A549 (cell line): ENCODE results near the gene MRPS9. TPM values are rescaled to one million over a fixed set of nuclear protein-coding genes. Genes with fewer than 3 reads are reported as not detected.
A peak's percentile ranks its signal among the peaks of the same experiment; 100 is the strongest.

Source experiments
- ATAC-seq, 2 experiments: fragments of 200-7000 bp in 1 of 2; fragments of >200 bp in 1 of 2; cut with Nextera tagmentation in 1 of 2; cut with Tn5 transposase in 1 of 2; 3 replicates each; pipeline versions ENCODE4 v1.8.0 to v1.9.1; 2018 to 2020; ENCODE audit warnings: mild to moderate bottlenecking in 1 of 2, moderate library complexity in 1 of 2
- CTCF ChIA-PET: fragments of 300-600 bp; sonication (Branson Sonifier 250); formaldehyde crosslinking; extraction: SDS; loops from one replicate; lab custom pipeline; 2021; ENCODE audit warnings: antibody characterized with exemption, inconsistent platforms; lab: Yijun Ruan, JAX
- POLR2A ChIA-PET: fragments of 350-600 bp; formaldehyde crosslinking; extraction: SDS; loops from one replicate; lab custom pipeline; 2021; ENCODE audit warnings: antibody characterized with exemption, inconsistent platforms; lab: Yijun Ruan, JAX
- DNase-seq, 2 experiments: peaks; one replicate each; pipeline versions ENCODE4 v3.0.0 to v3.0.0-alpha.2; 2011 to 2016; ENCODE audit warnings: low read depth in 1 of 2, low spot score in 1 of 2
- FAIRE-seq: peaks from 2 replicates; lab custom pipeline; 2011; peaks lifted over from hg19 to GRCh38; lab: Jason Lieb, UNC
- H3K27ac ChIP-seq, 2 experiments: fragments of >200 bp; sonication (Bioruptor Twin); formaldehyde crosslinking; 3 replicates each; pipeline ENCODE4 v1.5.1; 2016 to 2017
- H3K4me1 ChIP-seq: fragments of >200 bp; sonication (Bioruptor Twin); formaldehyde crosslinking; 3 replicates; pipeline ENCODE4 v1.6.1; 2016
- H3K4me2 ChIP-seq: fragments of >200 bp; sonication (Bioruptor Twin); formaldehyde crosslinking; 3 replicates; pipeline ENCODE4 v1.6.1; 2016
- H3K4me3 ChIP-seq: fragments of >200 bp; sonication (Bioruptor Twin); formaldehyde crosslinking; 3 replicates; pipeline ENCODE4 v1.5.1; 2016
- H3K9me3 ChIP-seq: fragments of >200 bp; sonication (Bioruptor Twin); formaldehyde crosslinking; 3 replicates; pipeline ENCODE4 v1.6.1; 2016
- BCL3 ChIP-seq: fragments of >200 bp; sonication (Bioruptor Twin); formaldehyde crosslinking; IDR thresholded peaks from 3 replicates; pipeline ENCODE4 v1.6.1; 2016
- CEBPB ChIP-seq, 2 experiments: fragments of >200 bp in 1 of 2; sonication (Bioruptor Twin) in 1 of 2; formaldehyde crosslinking in 1 of 2; IDR thresholded peaks; 2 replicates each; pipeline ENCODE4 v1.6.1; 2012 to 2016
- CHD2 ChIP-seq: fragments of 150-350 bp; IDR thresholded peaks from 2 replicates; pipeline ENCODE4 v1.6.1; 2014; ENCODE audit warnings: low read length; ENCODE audit not compliant: partially characterized antibody
- EHMT2 ChIP-seq: fragments of 200-600 bp; sonication (generic); IDR thresholded peaks from 2 replicates; pipeline ENCODE4 v1.6.1; 2016; ENCODE audit warnings: antibody characterized with exemption, low read depth, mild to moderate bottlenecking, moderate library complexity
- FOSB ChIP-seq: fragments of 250-450 bp; sonication (Bioruptor Pico); IDR thresholded peaks from 2 replicates; pipeline ENCODE4 v1.5.0; 2020; ENCODE audit warnings: mild to moderate bottlenecking, moderate library complexity
- FOSL2 ChIP-seq, 2 experiments: fragments of 450-650 bp in 1 of 2; fragments of >200 bp in 1 of 2; sonication (Bioruptor Twin) in 1 of 2; formaldehyde crosslinking; IDR thresholded peaks; 2 replicates each; pipeline versions ENCODE4 v1.5.0 to v1.6.1; 2016 to 2020; ENCODE audit warnings: mild to moderate bottlenecking in 1 of 2, moderate library complexity in 1 of 2
- HDAC2 ChIP-seq: fragments of 200-600 bp; sonication (generic); IDR thresholded peaks from 2 replicates; pipeline ENCODE4 v1.6.1; 2016
- HES2 ChIP-seq: fragments of >200 bp; sonication (Bioruptor Twin); formaldehyde crosslinking; IDR thresholded peaks from 2 replicates; pipeline ENCODE4 v1.6.1; 2016
- HEYL ChIP-seq: fragments of 250-450 bp; sonication (Bioruptor Pico); IDR thresholded peaks from 2 replicates; pipeline ENCODE4 v1.8.0; 2021; ENCODE audit warnings: mild to moderate bottlenecking, moderate library complexity
- HOXA7 ChIP-seq: fragments of 250-450 bp; sonication (Bioruptor Pico); IDR thresholded peaks from 2 replicates; pipeline ENCODE4 v1.5.0; 2020; ENCODE audit warnings: mild to moderate bottlenecking, moderate library complexity
- HOXB5 ChIP-seq: fragments of 250-450 bp; sonication (Bioruptor Pico); IDR thresholded peaks from 2 replicates; pipeline ENCODE4 v1.5.0; 2020; ENCODE audit warnings: mild to moderate bottlenecking, moderate library complexity
- JUN ChIP-seq, 2 experiments: fragments of >200 bp; sonication (Bioruptor Twin); formaldehyde crosslinking; IDR thresholded peaks; 2 replicates in 1 of 2; 3 replicates in 1 of 2; pipeline ENCODE4 v1.6.1; 2016 to 2017
- KDM5A ChIP-seq: fragments of 200-600 bp; sonication (generic); IDR thresholded peaks from 2 replicates; pipeline ENCODE4 v1.6.1; 2016; ENCODE audit warnings: antibody characterized with exemption, mild to moderate bottlenecking
- MAFK ChIP-seq: fragments of 450-650 bp; IDR thresholded peaks from 2 replicates; pipeline ENCODE4 v1.6.1; 2014; ENCODE audit not compliant: partially characterized antibody
- MAX ChIP-seq: IDR thresholded peaks from 2 replicates; pipeline ENCODE4 v1.6.1; 2012
- MAZ ChIP-seq: fragments of 150-350 bp; IDR thresholded peaks from 2 replicates; pipeline ENCODE4 v1.6.1; 2014; ENCODE audit warnings: antibody characterized with exemption, low read depth, low read length, borderline replicate concordance
- NR3C1 ChIP-seq: fragments of >200 bp; sonication (Bioruptor Twin); formaldehyde crosslinking; IDR thresholded peaks from 3 replicates; pipeline ENCODE4 v1.6.1; 2017
- POLR2AphosphoS2 ChIP-seq: conservative IDR thresholded peaks from 2 replicates; pipeline ENCODE4 v1.6.1; 2012; ENCODE audit warnings: low read length, improper control_type of control experiment, inconsistent platforms
- RAD21 ChIP-seq, 2 experiments: fragments of >200 bp in 1 of 2; sonication (Bioruptor Twin) in 1 of 2; formaldehyde crosslinking in 1 of 2; IDR thresholded peaks in 1 of 2; conservative IDR thresholded peaks in 1 of 2; 2 replicates in 1 of 2; 3 replicates in 1 of 2; pipeline ENCODE4 v1.6.1; 2012 to 2018; ENCODE audit warnings: inconsistent platforms in 1 of 2
- REST ChIP-seq: fragments of 200-600 bp; sonication (generic); IDR thresholded peaks from 2 replicates; pipeline ENCODE4 v1.6.1; 2016; ENCODE audit warnings: antibody characterized with exemption, mild to moderate bottlenecking, moderate library complexity
- RFX5 ChIP-seq: fragments of 450-650 bp; IDR thresholded peaks from 2 replicates; pipeline ENCODE4 v1.7.1; 2014; ENCODE audit warnings: antibody characterized with exemption, mild to moderate bottlenecking, moderate library complexity
- RNF2 ChIP-seq: fragments of 200-600 bp; sonication (generic); IDR thresholded peaks from 2 replicates; pipeline ENCODE4 v1.6.1; 2016; ENCODE audit warnings: low read depth, mild to moderate bottlenecking, antibody characterized with exemption, moderate library complexity, borderline replicate concordance
- SREBF2 ChIP-seq: fragments of 450-650 bp; IDR thresholded peaks from 2 replicates; pipeline ENCODE4 v1.6.1; 2014; ENCODE audit warnings: mild to moderate bottlenecking, moderate library complexity
- TFCP2L1 ChIP-seq: fragments of 250-450 bp; sonication (Bioruptor Pico); IDR thresholded peaks from 2 replicates; pipeline ENCODE4 v1.5.0; 2021; ENCODE audit warnings: mild to moderate bottlenecking
- TP53 ChIP-seq: fragments of 250-450 bp; sonication (Bioruptor Pico); IDR thresholded peaks from 2 replicates; pipeline ENCODE4 v1.5.0; 2021; ENCODE audit warnings: mild to moderate bottlenecking, moderate library complexity
- USF2 ChIP-seq: fragments of 450-650 bp; IDR thresholded peaks from 2 replicates; pipeline ENCODE4 v1.6.1; 2014; ENCODE audit warnings: antibody characterized with exemption
- ZC3H11A ChIP-seq: fragments of 450-650 bp; IDR thresholded peaks from 2 replicates; pipeline ENCODE4 v1.6.1; 2014; ENCODE audit warnings: antibody characterized with exemption, mild to moderate bottlenecking
- ZFP36 ChIP-seq: fragments of 450-650 bp; IDR thresholded peaks from 2 replicates; pipeline ENCODE4 v1.6.1; 2014; ENCODE audit warnings: borderline replicate concordance; ENCODE audit not compliant: partially characterized antibody
- ZSCAN20 ChIP-seq: fragments of 250-450 bp; sonication (Bioruptor Pico); IDR thresholded peaks from 2 replicates; pipeline ENCODE4 v1.8.0; 2022; ENCODE audit warnings: mild to moderate bottlenecking, moderate library complexity
- WGBS: methylation state at CpG from one replicate; pipeline ENCODE4 v1.1.6; 2017; ENCODE audit errors: missing lambda C conversion rate; 5-methylcytosine and 5-hydroxymethylcytosine counted together
- polyA minus RNA-seq: library from RNA; depleted of rRNA, polyadenylated mRNA; stranded (reverse); fragments of >200 nt; gene quantifications from 2 replicates; pipeline ENCODE4 v1.2.3, GENCODE V29; 2011; rRNA and poly(A)+ RNA removed
- polyA plus RNA-seq, 4 experiments: library from polyadenylated mRNA; depleted of rRNA in 3 of 4; stranded (reverse); fragments of >200 nt; fragmentation: RNase III in 1 of 4; extraction: RNeasy Plus Mini Kit Qiagen cat#74134 plus additional on column Dnase treatment in 1 of 4; gene quantifications; 2 replicates in 3 of 4; 3 replicates in 1 of 4; pipeline ENCODE4 v1.2.3, GENCODE V29; 2011 to 2017
- TF ChIP-seq, protein P1 (sequence below): IDR thresholded peaks from 2 replicates; pipeline ENCODE4 v1.6.1; 2012
- TF ChIP-seq, protein P2 (sequence below): fragments of 150-350 bp; IDR thresholded peaks from 2 replicates; pipeline ENCODE4 v1.6.1; 2014; ENCODE audit warnings: low read depth, mild to moderate bottlenecking, low read length

Gene MRPS9
- 30.7 and 54.4 TPM in 2 replicates for polyA plus RNA-seq (2011; rRNA removed)
- polyA plus RNA-seq (2012; cell fraction: cytosol; rRNA removed), result 31.6 and 52.8 TPM in 2 replicates
- polyA plus RNA-seq (2012; cell fraction: nucleus; rRNA removed), result 25.8 and 31.7 TPM in 2 replicates
- polyA plus RNA-seq (2017; fragmentation: RNase III; extraction: RNeasy Plus Mini Kit Qiagen cat#74134 plus additional on column Dnase treatment), result 40.5 to 45.5 TPM (median 42.5 TPM) in 3 replicates
- 23.3 and 24.0 TPM in 2 replicates for polyA minus RNA-seq

DNA sequence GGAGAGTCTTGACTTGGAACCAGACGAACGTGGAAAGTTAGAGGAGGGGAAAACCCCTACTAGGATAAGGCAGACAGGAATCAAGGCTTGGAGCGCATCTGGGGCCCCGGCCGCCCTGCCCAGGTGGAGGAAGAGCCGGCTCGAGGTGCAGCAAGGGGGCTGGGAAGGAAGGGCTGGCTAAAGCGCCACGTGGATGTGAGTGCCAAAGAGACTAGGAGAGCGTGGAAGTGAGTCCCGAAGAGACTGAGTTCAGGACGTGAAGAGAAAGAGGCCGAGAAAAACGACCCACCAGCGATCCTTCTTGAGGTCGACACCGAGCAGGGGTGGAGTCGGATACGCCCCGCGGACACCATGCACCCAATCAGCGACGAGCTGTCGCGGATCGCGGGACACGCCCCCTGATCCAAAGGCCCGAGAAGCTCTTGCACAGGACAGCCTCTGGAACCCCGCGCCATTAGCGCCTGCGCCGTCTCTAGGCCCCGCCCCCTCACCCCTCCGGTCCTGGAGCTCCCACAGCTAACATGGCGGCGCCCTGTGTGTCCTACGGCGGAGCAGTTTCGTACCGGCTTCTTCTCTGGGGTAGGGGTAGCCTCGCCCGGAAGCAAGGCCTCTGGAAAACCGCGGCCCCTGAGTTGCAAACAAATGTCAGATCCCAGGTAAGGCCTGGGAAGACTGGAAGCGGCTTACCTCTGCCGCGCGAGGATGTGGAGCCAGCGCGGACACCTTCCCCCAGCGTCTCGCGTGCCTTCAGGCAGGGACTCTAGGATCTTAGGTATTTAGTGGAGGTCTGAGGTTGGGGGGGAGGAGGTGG lies at the start of gene MRPS9:
Gene MRPS9, plus strand, starts transcription at position 498 of the 811 bp plus-strand sequence. Its CDS starts 24 bp downstream, at position 522.
- Histone ChIP-seq H3K9me3 (no peaks in the 10 kb centered on the region), H3K4me3 (peak within 1 kb of the TSS; percentile 76), H3K4me1 (peaks cover 7% of the 10 kb centered on the region; the same call in 1 of the 3 replicates), H3K4me2 (peak within 1 kb of the TSS; percentile 97), H3K27ac (peak within 1 kb of the TSS; percentile 89 to 92)
- 2% methylated on average over 40 of the region's 55 CpGs for WGBS
- CTCF ChIA-PET, result no interaction called here
- ATAC-seq (peak; percentile 99), DNase-seq (peak; percentile 88 to 96), FAIRE-seq (peak; percentile 54)
- POLR2A ChIA-PET, result interaction anchor here (0.7 kb wide), 1 partner anchor 37 kb away, joined by 3 read pairs; no protein-coding TSS in a partner anchor
- TF ChIP-seq KDM5A (peak; percentile 78), USF2 (no peak), RNF2 (no peak), HEYL (CRISPR knock-in tag) (no peak), POLR2AphosphoS2 (no peak), JUN (IDR thresholded peaks at IDR 0.05) (peak in 1 of 2 experiments; percentile 60; a peak in 2 of 5 replicates), RFX5 (no peak), HOXB5 (no peak), RAD21 (conservative IDR thresholded peaks at IDR 0.05 in 1 of 2, IDR thresholded peaks at IDR 0.05 in 1 of 2) (no peak), ZFP36 (no peak), MAFK (no peak), ZC3H11A (no peak), MAZ (no peak), BCL3 (0 out of 3 replicates have a peak, but pooled peaks have one; percentile 42), MAX (no peak; the same call in 1 of the 2 replicates), FOSL2 (IDR thresholded peaks at IDR 0.05) (no peak), FOSL2 (CRISPR knock-in tag; IDR thresholded peaks at IDR 0.05) (no peak), SREBF2 (no peak), REST (no peak), CHD2 (peak; percentile 49), ZSCAN20 (no peak), HDAC2 (no peak), HOXA7 (no peak), NR3C1 (no peak), CEBPB (IDR thresholded peaks at IDR 0.05) (no peak), EHMT2 (no peak), FOSB (no peak), TP53 (CRISPR knock-in tag) (no peak), HES2 (no peak), TFCP2L1 (CRISPR knock-in tag) (no peak)
- TF ChIP-seq, protein P1, sequence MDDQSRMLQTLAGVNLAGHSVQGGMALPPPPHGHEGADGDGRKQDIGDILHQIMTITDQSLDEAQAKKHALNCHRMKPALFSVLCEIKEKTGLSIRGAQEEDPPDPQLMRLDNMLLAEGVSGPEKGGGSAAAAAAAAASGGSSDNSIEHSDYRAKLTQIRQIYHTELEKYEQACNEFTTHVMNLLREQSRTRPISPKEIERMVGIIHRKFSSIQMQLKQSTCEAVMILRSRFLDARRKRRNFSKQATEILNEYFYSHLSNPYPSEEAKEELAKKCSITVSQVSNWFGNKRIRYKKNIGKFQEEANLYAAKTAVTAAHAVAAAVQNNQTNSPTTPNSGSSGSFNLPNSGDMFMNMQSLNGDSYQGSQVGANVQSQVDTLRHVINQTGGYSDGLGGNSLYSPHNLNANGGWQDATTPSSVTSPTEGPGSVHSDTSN, result no peak
- TF ChIP-seq, protein P2, sequence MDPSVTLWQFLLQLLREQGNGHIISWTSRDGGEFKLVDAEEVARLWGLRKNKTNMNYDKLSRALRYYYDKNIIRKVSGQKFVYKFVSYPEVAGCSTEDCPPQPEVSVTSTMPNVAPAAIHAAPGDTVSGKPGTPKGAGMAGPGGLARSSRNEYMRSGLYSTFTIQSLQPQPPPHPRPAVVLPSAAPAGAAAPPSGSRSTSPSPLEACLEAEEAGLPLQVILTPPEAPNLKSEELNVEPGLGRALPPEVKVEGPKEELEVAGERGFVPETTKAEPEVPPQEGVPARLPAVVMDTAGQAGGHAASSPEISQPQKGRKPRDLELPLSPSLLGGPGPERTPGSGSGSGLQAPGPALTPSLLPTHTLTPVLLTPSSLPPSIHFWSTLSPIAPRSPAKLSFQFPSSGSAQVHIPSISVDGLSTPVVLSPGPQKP, result no peak
